Measurements from ENCODE around the gene CACNA2D3.

- TF ChIP-seq CTCF (IDR thresholded peaks at IDR 0.05): no peak
- TF ChIP-seq POLR2A (IDR thresholded peaks at IDR 0.05): no peak
Measured at GRCh38 chr3:54622678-54623077, 500.3 kb downstream of the CACNA2D3 start.

Data from uterus (tissue), 2 donors.